HepG2 (cell line): Measurements from ENCODE around the gene MYADML2. TPM values are rescaled to one million over a fixed set of nuclear protein-coding genes. Genes with fewer than 3 reads are reported as not detected.

ENCODE experiments used
- ATAD3A ChIP-seq: sonication (generic); formaldehyde crosslinking; IDR thresholded peaks from 2 replicates; pipeline ENCODE4 v1.4.0; 2020; ENCODE audit warnings: missing genetic modification reagents
- HNRNPK ChIP-seq: fragments of 200-400 bp; formaldehyde crosslinking; IDR thresholded peaks from 2 replicates; pipeline ENCODE4 v1.6.1; 2018; ENCODE audit warnings: low read length, low read depth, moderate library complexity, mild to moderate bottlenecking; ENCODE audit not compliant: poor library complexity, severe bottlenecking
- MLX ChIP-seq: IDR thresholded peaks from 2 replicates; pipeline ENCODE4 v1.6.1; 2016
- NR1H2 ChIP-seq: sonication (generic); formaldehyde crosslinking; IDR thresholded peaks from 2 replicates; pipeline ENCODE4 v1.8.1; 2022; ENCODE audit warnings: low read depth, missing genetic modification reagents, borderline replicate concordance
- SIX4 ChIP-seq: sonication (generic); formaldehyde crosslinking; IDR thresholded peaks from 2 replicates; pipeline ENCODE4 v1.4.0; 2020; ENCODE audit warnings: missing genetic modification reagents
- ZBTB14 ChIP-seq: sonication (generic); formaldehyde crosslinking; IDR thresholded peaks from 2 replicates; pipeline ENCODE4 v1.4.0; 2020; ENCODE audit warnings: missing genetic modification reagents
- ZC3H13 ChIP-seq: sonication (generic); formaldehyde crosslinking; IDR thresholded peaks from 2 replicates; pipeline ENCODE4 v1.8.1; 2023; ENCODE audit warnings: mild to moderate bottlenecking, missing genetic modification reagents, moderate library complexity
- ZNF143 ChIP-seq: sonication (generic); formaldehyde crosslinking; IDR thresholded peaks from 2 replicates; pipeline ENCODE4 v1.4.0; 2020; ENCODE audit warnings: missing genetic modification reagents
- ZNF281 ChIP-seq: sonication (generic); formaldehyde crosslinking; IDR thresholded peaks from 2 replicates; pipeline ENCODE4 v1.4.0; 2020; ENCODE audit warnings: missing genetic modification reagents, borderline replicate concordance
- ZNF407 ChIP-seq: sonication (generic); formaldehyde crosslinking; IDR thresholded peaks from one replicate; pipeline ENCODE4 v1.5.1; 2020; ENCODE audit warnings: mild to moderate bottlenecking, missing genetic modification reagents; ENCODE audit errors: not compliant biosample characterization
- ZNF580 ChIP-seq: IDR thresholded peaks from 2 replicates; pipeline ENCODE4 v1.6.1; 2016; ENCODE audit warnings: low read depth, borderline replicate concordance
- ZNF773 ChIP-seq: sonication (generic); formaldehyde crosslinking; IDR thresholded peaks from 2 replicates; pipeline ENCODE4 v1.4.0; 2020; ENCODE audit warnings: missing genetic modification reagents, borderline replicate concordance
- ZNF83 ChIP-seq: sonication (generic); formaldehyde crosslinking; IDR thresholded peaks from 2 replicates; pipeline ENCODE4 v1.4.0; 2020; ENCODE audit warnings: missing genetic modification reagents, mild to moderate bottlenecking, borderline replicate concordance
- polyA plus RNA-seq, 8 experiments: library from polyadenylated mRNA; depleted of rRNA in 3 of 8; stranded (reverse) in 7 of 8; unstranded in 1 of 8; fragments of >200 nt; fragmentation: Illumina TruSeq in 4 of 8; extraction: Trizol in 4 of 8; gene quantifications; 2 replicates each; pipeline versions ENCODE4 v1.2.1 to v1.2.3, GENCODE V29; 2011 to 2016; ENCODE audit warnings: low read depth in 4 of 8, missing spikeins in 1 of 8, mixed read lengths in 1 of 8; ENCODE audit not compliant: insufficient read depth in 1 of 8
- total RNA-seq, 5 experiments: library from RNA; depleted of rRNA; stranded (reverse); fragments of >200 nt; fragmentation: Illumina TruSeq; extraction: Trizol; gene quantifications; 2 replicates each; pipeline ENCODE4 v1.2.3, GENCODE V29; 2016; ENCODE audit warnings: low read depth in 1 of 5

Gene MYADML2
- total and polyA plus RNA-seq, 2 of the 13 experiments (the other 11 are each of a cell fraction or from before 2014, with no cell fraction given) = not detected

GRCh38 chr17:81927653-81928543 lies 19.1 kb downstream of the MYADML2 start, which contains the start of gene MAFG (continued):
- TF ChIP-seq ZNF580 (CRISPR knock-in tag) = peak; percentile 4; the same call in 1 of the 2 replicates
- TF ChIP-seq NR1H2 (CRISPR knock-in tag) = no peak
- TF ChIP-seq ZNF143 (CRISPR knock-in tag) = peak; percentile 64
- peak; percentile 99 for TF ChIP-seq ZC3H13 (CRISPR knock-in tag)
- peak; percentile 68 for TF ChIP-seq ZNF407
- TF ChIP-seq ZBTB14 = peak; percentile 59; the same call in 1 of the 2 replicates
- TF ChIP-seq ZNF281 (CRISPR knock-in tag) = 0 out of 2 replicates have a peak, but pooled peaks have one; percentile 9
- TF ChIP-seq HNRNPK = peak; percentile 63
- TF ChIP-seq ZNF83 (CRISPR knock-in tag) = peak; percentile 96
- TF ChIP-seq SIX4 = no peak
- peak; percentile 73 for TF ChIP-seq MLX (CRISPR knock-in tag)
- TF ChIP-seq ZNF773 = 0 out of 2 replicates have a peak, but pooled peaks have one; percentile 86
- no peak; the same call in 1 of the 2 replicates for TF ChIP-seq ATAD3A
